Measurements from ENCODE around the gene GTPBP3.

DNA sequence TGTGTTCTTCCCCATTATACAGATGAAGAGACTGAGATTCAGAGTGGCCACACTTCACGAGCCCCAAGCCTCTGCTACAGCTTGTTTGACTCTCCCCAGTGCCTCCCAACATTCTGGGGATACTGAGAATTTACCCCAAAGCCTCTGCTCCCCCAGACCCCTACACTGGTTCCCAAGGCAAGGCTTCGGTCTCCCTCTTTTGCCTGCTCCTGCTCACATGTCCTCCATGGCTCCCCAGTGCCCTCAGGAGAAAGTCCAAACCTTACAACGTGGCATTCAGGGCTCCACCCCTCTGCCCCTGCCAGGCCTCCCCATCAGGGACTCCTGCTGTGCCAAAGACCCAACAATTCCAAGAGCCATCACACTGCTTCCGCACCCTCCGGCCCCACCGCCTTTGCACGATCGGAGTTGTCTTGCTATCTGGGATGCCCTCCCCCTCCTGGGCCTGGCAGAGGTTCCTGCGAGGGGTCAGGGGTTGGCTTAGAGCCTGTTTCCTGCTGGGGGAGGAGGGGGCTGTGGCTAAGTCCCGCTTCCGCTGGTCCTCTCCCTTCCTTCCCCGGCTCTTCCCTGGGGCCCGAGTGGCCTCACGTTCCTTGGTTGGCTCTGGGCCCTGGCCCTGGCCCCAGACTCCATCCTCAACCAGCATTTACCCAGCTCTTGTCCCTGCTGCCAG, 15.4 kb downstream of the GTPBP3 start:
- TF ChIP-seq, protein P1, sequence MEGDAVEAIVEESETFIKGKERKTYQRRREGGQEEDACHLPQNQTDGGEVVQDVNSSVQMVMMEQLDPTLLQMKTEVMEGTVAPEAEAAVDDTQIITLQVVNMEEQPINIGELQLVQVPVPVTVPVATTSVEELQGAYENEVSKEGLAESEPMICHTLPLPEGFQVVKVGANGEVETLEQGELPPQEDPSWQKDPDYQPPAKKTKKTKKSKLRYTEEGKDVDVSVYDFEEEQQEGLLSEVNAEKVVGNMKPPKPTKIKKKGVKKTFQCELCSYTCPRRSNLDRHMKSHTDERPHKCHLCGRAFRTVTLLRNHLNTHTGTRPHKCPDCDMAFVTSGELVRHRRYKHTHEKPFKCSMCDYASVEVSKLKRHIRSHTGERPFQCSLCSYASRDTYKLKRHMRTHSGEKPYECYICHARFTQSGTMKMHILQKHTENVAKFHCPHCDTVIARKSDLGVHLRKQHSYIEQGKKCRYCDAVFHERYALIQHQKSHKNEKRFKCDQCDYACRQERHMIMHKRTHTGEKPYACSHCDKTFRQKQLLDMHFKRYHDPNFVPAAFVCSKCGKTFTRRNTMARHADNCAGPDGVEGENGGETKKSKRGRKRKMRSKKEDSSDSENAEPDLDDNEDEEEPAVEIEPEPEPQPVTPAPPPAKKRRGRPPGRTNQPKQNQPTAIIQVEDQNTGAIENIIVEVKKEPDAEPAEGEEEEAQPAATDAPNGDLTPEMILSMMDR (IDR thresholded peaks at IDR 0.05), result no peak
- TF ChIP-seq POLR2A (IDR thresholded peaks at IDR 0.05), result no peak
